Ovary (tissue), 9 donors: ENCODE data around the gene FBXO45. TPM values are rescaled to one million over a fixed set of nuclear protein-coding genes. Genes with fewer than 3 reads are reported as not detected.

ENCODE experiments used
- DNase-seq, 5 donors: peaks; one replicate each; pipeline ENCODE4 v3.0.0-alpha.2; 2019 to 2020
- H3K27ac ChIP-seq, 2 donors: fragments of 200-600 bp; one replicate each; pipeline versions ENCODE4 v1.5.1 to v1.8.0; 2019 to 2022
- H3K27me3 ChIP-seq: fragments of 200-600 bp; one replicate; pipeline ENCODE4 v1.8.0; 2022
- H3K36me3 ChIP-seq: fragments of 200-600 bp; sonication (generic); one replicate; pipeline ENCODE4 v1.5.1; 2019
- H3K4me1 ChIP-seq: one replicate; pipeline ENCODE4 v1.8.1; 2013; ENCODE audit warnings: mild to moderate bottlenecking, moderate library complexity; ENCODE audit not compliant: insufficient read depth
- H3K4me3 ChIP-seq: fragments of 200-600 bp; sonication (generic); one replicate; pipeline ENCODE4 v1.5.1; 2017
- H3K9me3 ChIP-seq, 2 donors: fragments of 200-600 bp in 1 of 2; sonication (generic) in 1 of 2; one replicate each; pipeline versions ENCODE4 v1.5.1 to v1.8.1; 2013 to 2019; ENCODE audit warnings: mild to moderate bottlenecking in 1 of 2, moderate library complexity in 1 of 2
- EP300 ChIP-seq: sonication (generic); formaldehyde crosslinking; IDR thresholded peaks from one replicate; pipeline ENCODE4 v1.6.1; 2017; ENCODE audit warnings: antibody characterized with exemption
- POLR2A ChIP-seq: fragments of 450-650 bp; IDR thresholded peaks from one replicate; pipeline ENCODE4 v1.6.1; 2017; ENCODE audit warnings: antibody characterized with exemption, mild to moderate bottlenecking, moderate library complexity
- WGBS, 3 donors: extraction: QIAGEN DNeasy Blood & Tissue Kit in 1 of 3; methylation state at CpG; one replicate each; pipeline versions ENCODE4 v1.1.5 to v1.1.7; 2013 to 2017; 5-methylcytosine and 5-hydroxymethylcytosine counted together
- intact Hi-C, 4 donors: fragments of 100-400 bp; cut with DNase I; formaldehyde crosslinking; loops; one replicate each; pipeline versions ENCODE4 v1.11.0 to v1.15.1; 2022 to 2023
- polyA plus RNA-seq, 2 donors: library from polyadenylated mRNA; stranded (reverse); fragments of 200-250 nt in 1 of 2; fragments of 350-450 nt in 1 of 2; fragmentation: Illumina TruSeq in 1 of 2; extraction: RNeasy Lipid Tissue Mini Kit (QIAGEN cat#74804) in 1 of 2; gene quantifications; one replicate each; pipeline ENCODE4 v1.2.3, GENCODE V29; 2013 to 2014
- total RNA-seq, 7 donors: library from RNA; depleted of rRNA in 2 of 7; stranded (reverse); fragments of >200 nt in 2 of 7; fragmentation: NEBNext Ultra II Directional in 3 of 7; extraction: Animal tissue kit (Norgen Biotek cat#: 25700) in 3 of 7; gene quantifications; one replicate each; pipeline versions ENCODE4 v1.1.0 to v1.2.4, GENCODE V29; 2016 to 2023
- TF ChIP-seq, protein P1 (sequence below), 3 donors: fragments of 450-650 bp in 2 of 3; fragments of 200-600 bp in 1 of 3; IDR thresholded peaks; one replicate each; pipeline versions ENCODE4 v1.5.1 to v1.8.0; 2016 to 2022; ENCODE audit warnings: antibody characterized with exemption in 3 of 3, mild to moderate bottlenecking in 1 of 3
- donor health status: DM: no; HTN: no; CAD: no; lungs with moderate emphysema.
- donor health status: DM: no; HTN: no; CAD: no.
- donor health status: Bipolar disorder and iron deficiency.
- donor health status: DM: yes; HTN: yes; CAD: no.
- donor health status: DM: no; HTN: no; CAD: no.
- donor health status: DM: yes; HTN: yes; CAD: no.

FBXO45 gene
- total and polyA plus RNA-seq, 9 donors, result 3.8 to 8.2 (median 7.2) TPM

DNA sequence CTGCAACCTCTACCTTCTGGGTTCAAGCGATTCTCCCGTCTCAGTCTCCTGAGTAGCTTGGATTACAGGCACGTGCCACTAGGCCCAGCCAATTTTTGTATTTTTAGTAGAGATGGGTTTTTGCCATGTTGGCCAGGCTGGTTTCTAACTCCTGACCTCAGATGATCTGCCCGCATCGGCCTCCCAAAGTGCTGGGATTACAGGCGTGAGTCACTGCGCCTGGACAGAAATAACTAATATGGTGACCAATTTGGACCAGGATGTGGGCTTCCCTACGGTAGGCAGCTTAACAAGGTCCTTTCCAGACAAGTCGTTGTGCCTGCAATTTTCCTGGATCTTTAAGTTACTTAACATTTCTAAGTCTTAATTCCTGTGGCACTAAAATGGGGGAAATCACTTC lies 14.9 kb upstream of the FBXO45 start:
- H3K27ac ChIP-seq, result no peak overlapping the region
- intact Hi-C loops, result no loop called here
- no peak overlapping the region for H3K4me3 ChIP-seq
- DNase-seq, result no peak
- H3K4me1 ChIP-seq, result no peaks in the 10 kb centered on the region
- no peak for TF ChIP-seq POLR2A
- TF ChIP-seq EP300, result no peak
- TF ChIP-seq, protein P1, sequence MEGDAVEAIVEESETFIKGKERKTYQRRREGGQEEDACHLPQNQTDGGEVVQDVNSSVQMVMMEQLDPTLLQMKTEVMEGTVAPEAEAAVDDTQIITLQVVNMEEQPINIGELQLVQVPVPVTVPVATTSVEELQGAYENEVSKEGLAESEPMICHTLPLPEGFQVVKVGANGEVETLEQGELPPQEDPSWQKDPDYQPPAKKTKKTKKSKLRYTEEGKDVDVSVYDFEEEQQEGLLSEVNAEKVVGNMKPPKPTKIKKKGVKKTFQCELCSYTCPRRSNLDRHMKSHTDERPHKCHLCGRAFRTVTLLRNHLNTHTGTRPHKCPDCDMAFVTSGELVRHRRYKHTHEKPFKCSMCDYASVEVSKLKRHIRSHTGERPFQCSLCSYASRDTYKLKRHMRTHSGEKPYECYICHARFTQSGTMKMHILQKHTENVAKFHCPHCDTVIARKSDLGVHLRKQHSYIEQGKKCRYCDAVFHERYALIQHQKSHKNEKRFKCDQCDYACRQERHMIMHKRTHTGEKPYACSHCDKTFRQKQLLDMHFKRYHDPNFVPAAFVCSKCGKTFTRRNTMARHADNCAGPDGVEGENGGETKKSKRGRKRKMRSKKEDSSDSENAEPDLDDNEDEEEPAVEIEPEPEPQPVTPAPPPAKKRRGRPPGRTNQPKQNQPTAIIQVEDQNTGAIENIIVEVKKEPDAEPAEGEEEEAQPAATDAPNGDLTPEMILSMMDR (IDR thresholded peaks at IDR 0.05), result no peak
- no peaks in the 10 kb centered on the region for H3K27me3 ChIP-seq
- H3K36me3 ChIP-seq, result no peaks in the 10 kb centered on the region
- WGBS, 3 donors, result 94 to 98% (median 95%) methylated on average over 9 of the region's 9 CpGs
- H3K9me3 ChIP-seq, result no peaks in the 10 kb centered on the region

DNA sequence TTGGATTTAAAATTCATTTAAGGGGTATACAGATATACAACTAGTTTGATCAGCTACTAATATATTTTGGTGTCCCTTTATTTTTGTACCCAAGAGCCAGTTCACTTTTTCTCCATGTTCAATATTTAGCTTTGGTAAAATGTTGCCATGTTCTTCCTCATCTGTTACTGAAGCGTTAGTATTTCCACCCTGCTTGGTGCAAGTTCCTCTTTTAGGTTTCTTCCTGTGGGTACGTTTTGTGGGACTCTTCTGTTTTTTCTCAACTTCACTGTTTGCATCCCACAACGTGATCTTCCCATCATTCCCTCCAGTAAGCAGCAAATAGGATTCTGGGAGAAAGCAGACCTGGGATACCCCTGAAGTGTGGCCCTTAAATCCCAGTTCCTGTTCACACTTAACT lies 14.3 kb upstream of the FBXO45 start:
- intact Hi-C loops, result no loop called here
- H3K27me3 ChIP-seq, result no peaks in the 10 kb centered on the region
- DNase-seq, result no peak

DNA sequence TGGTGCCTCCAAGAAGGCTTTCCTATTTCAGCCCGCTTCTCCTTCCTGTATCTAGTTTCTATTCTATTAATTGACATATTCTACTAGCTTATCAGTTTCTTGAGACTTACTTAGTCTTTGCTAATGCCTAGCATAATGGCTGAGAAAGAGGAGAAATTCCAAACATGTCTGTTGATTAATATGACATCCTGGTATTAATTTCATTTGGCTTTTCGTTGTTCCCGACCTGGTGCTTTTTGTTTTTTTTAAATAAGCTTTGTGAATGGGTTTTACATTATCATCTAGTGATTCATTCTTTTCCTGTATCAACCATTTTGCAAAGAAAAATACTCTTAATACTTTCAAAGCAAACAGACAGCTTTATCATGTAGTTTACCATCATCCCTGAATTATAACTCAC lies 13.2 kb upstream of the FBXO45 start:
- no peak overlapping the region for H3K4me3 ChIP-seq
- H3K9me3 ChIP-seq, result no peaks in the 10 kb centered on the region
- 68 to 75% (median 71%) methylated on average over 3 of the region's 3 CpGs for WGBS, 3 donors
- DNase-seq, result no peak
- no peaks in the 10 kb centered on the region for H3K4me1 ChIP-seq
- H3K27me3 ChIP-seq, result no peaks in the 10 kb centered on the region
- no peak overlapping the region for H3K27ac ChIP-seq
- H3K36me3 ChIP-seq, result no peaks in the 10 kb centered on the region
- no peak for TF ChIP-seq POLR2A
- TF ChIP-seq, protein P1 (IDR thresholded peaks at IDR 0.05), result no peak
- no peak for TF ChIP-seq EP300
- intact Hi-C loops, result no loop called here

More for the DNA sequence above, 14.3 kb upstream of the FBXO45 start:
- WGBS, 3 donors, result 71 to 81% (median 71%) methylated on average over 3 of the region's 3 CpGs
- no peaks in the 10 kb centered on the region for H3K9me3 ChIP-seq
- no peak for TF ChIP-seq POLR2A
- no peak overlapping the region for H3K27ac ChIP-seq
- H3K4me3 ChIP-seq, result no peak overlapping the region
- H3K4me1 ChIP-seq, result no peaks in the 10 kb centered on the region
- no peaks in the 10 kb centered on the region for H3K36me3 ChIP-seq

DNA sequence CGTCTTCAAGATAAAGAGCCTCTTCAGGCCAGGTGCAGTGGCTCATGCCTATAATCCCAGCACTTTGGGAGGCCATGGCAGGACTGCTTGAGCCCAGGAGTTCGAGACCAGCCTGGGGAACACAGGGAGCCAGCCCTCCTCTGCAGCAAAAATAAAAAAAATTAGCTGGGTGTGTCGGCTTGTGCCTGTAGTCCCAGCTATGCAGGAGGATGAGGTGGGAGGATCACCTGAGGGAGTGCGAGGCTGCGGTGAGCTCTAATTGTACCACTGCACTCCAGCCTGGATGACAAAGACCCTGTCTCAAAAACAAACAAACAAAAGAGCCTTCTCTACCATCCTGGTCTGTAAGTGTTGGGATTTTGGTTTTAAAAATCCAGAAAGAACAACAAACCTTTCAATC lies 11.2 kb upstream of the FBXO45 start:
- TF ChIP-seq EP300, result no peak
- TF ChIP-seq POLR2A, result no peak
- TF ChIP-seq, protein P1 (IDR thresholded peaks at IDR 0.05), result no peak
- DNase-seq, result no peak
- Histone ChIP-seq H3K9me3 (no peaks in the 10 kb centered on the region), H3K27ac (no peak overlapping the region), H3K4me3 (no peak overlapping the region), H3K4me1 (no peaks in the 10 kb centered on the region), H3K36me3 (no peaks in the 10 kb centered on the region), H3K27me3 (no peaks in the 10 kb centered on the region)
- intact Hi-C loops, result no loop called here
- 70 to 77% (median 73%) methylated on average over 5 of the region's 5 CpGs for WGBS, 3 donors

DNA sequence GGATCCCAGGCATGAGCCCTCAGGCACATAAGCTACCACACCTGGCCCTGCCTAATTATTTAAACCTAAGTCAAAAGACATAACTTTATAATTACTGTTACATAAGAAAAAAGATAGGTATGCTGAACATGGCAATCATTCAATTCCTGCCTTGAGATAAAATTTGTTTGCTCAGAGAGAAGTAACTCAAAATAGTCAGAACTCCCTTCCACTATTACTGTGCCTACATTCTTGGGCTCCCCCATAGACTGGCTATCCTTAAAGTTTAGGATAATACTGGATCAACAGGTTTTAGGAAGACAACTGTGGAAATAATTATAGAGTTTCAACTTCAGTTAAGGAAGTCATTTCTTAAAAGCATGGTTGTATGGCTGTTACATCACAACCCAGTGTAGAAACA lies 10.0 kb upstream of the FBXO45 start:
- H3K27me3 ChIP-seq, result no peaks in the 10 kb centered on the region
- intact Hi-C loops, result no loop called here
- no peak for DNase-seq
- no peak for TF ChIP-seq EP300
- TF ChIP-seq, protein P1 (IDR thresholded peaks at IDR 0.05), result no peak
- no peak for TF ChIP-seq POLR2A
- no peaks in the 10 kb centered on the region for H3K9me3 ChIP-seq
- H3K4me3 ChIP-seq, result no peak overlapping the region
- H3K4me1 ChIP-seq, result no peaks in the 10 kb centered on the region
- no peaks in the 10 kb centered on the region for H3K36me3 ChIP-seq
- no peak overlapping the region for H3K27ac ChIP-seq
